CD4-positive, alpha-beta T cell (primary cell): ENCODE results near the gene DTD2. TPM values are rescaled to one million over a fixed set of nuclear protein-coding genes. Genes with fewer than 3 reads are reported as not detected.

Experiments used
- ATAC-seq: fragments of 200-7000 bp; cut with Tn5 transposase; one replicate; pipeline ENCODE4 v1.10.0; 2022; ENCODE audit warnings: mild to moderate bottlenecking; ENCODE audit not compliant: poor library complexity
- CTCF ChIA-PET: fragments of 350-600 bp; sonication (Branson Sonifier 250); formaldehyde crosslinking; loops from one replicate; lab custom pipeline; 2021; ENCODE audit warnings: antibody characterized with exemption, inconsistent platforms; lab: Charles Lee
- POLR2A ChIA-PET: fragments of 350-600 bp; sonication (Branson Sonifier 250); formaldehyde crosslinking; loops from one replicate; lab custom pipeline; 2021; ENCODE audit warnings: antibody characterized with exemption, inconsistent platforms; lab: Charles Lee
- DNase-seq, 14 experiments: peaks; one replicate each; pipeline ENCODE4 v3.0.0-alpha.2; 2013 to 2020; ENCODE audit warnings: mixed read lengths in 2 of 14
- H3K27ac ChIP-seq, 2 donors: one replicate each; pipeline versions ENCODE4 v1.5.1 to v1.7.0; 2013; ENCODE audit warnings: low read length in 2 of 2, low read depth in 1 of 2, mild to moderate bottlenecking in 1 of 2
- H3K27me3 ChIP-seq, 2 experiments: 1 replicate in 1 of 2; 2 replicates in 1 of 2; pipeline versions ENCODE4 v1.6.1 to v1.7.0; 2013; ENCODE audit warnings: low read length in 2 of 2, control low read depth in 1 of 2, mild to moderate bottlenecking in 1 of 2, moderate library complexity in 1 of 2; ENCODE audit not compliant: insufficient read depth in 2 of 2, control insufficient read depth in 1 of 2
- H3K36me3 ChIP-seq: one replicate; pipeline ENCODE4 v1.6.1; 2013; ENCODE audit warnings: low read length, control low read depth; ENCODE audit not compliant: insufficient read depth
- H3K4me1 ChIP-seq: one replicate; pipeline ENCODE4 v1.6.1; 2013; ENCODE audit warnings: low read length, control low read depth; ENCODE audit not compliant: insufficient read depth
- H3K4me3 ChIP-seq: one replicate; pipeline ENCODE4 v1.5.1; 2013; ENCODE audit warnings: mild to moderate bottlenecking, low read length, moderate library complexity
- H3K9me3 ChIP-seq, 2 experiments: 1 replicate in 1 of 2; 2 replicates in 1 of 2; pipeline versions ENCODE4 v1.6.1 to v1.7.0; 2013; ENCODE audit warnings: low read length in 2 of 2, mild to moderate bottlenecking in 2 of 2, control low read depth in 1 of 2, moderate library complexity in 1 of 2; ENCODE audit not compliant: control insufficient read depth in 1 of 2, insufficient read depth in 1 of 2
- H3K27ac Mint-ChIP-seq: one replicate; pipeline ENCODE4 v1.8.0; 2020; ENCODE audit warnings: mixed read lengths
- H3K27me3 Mint-ChIP-seq: one replicate; pipeline ENCODE4 v1.8.0; 2021; ENCODE audit warnings: mixed read lengths
- H3K36me3 Mint-ChIP-seq: one replicate; pipeline ENCODE4 v1.8.0; 2021; ENCODE audit warnings: low read depth, mixed read lengths
- H3K4me1 Mint-ChIP-seq: one replicate; pipeline ENCODE4 v1.8.0; 2021; ENCODE audit warnings: low read depth, mixed read lengths
- H3K4me3 Mint-ChIP-seq: one replicate; pipeline ENCODE4 v1.8.0; 2020; ENCODE audit warnings: mild to moderate bottlenecking, mixed read lengths
- H3K9me3 Mint-ChIP-seq: one replicate; pipeline ENCODE4 v1.8.0; 2020; ENCODE audit warnings: mixed read lengths
- CTCF ChIP-seq: fragments of 200-600 bp; IDR thresholded peaks from one replicate; pipeline ENCODE4 v1.8.0; 2022; ENCODE audit warnings: antibody characterized with exemption, mild to moderate bottlenecking
- intact Hi-C, 2 experiments: fragments of 100-400 bp; cut with DNase I in 1 of 2; cut with micrococcal nuclease in 1 of 2; formaldehyde crosslinking; loops; one replicate each; pipeline versions ENCODE4 v1.15.1 to v1.9.0; 2023 to 2025; cut with DNase I, micrococcal nuclease
- total RNA-seq, 174 experiments: library from RNA in 2 of 174; stranded (reverse) in 2 of 174; gene quantifications; one replicate each; pipeline ENCODE4 v1.2.3 and lab custom pipeline; 2021 to 2026

DTD2 gene
- total RNA-seq, 2 experiments from 2014 or later = 4.6 to 5.7 TPM

GRCh38 chr14:31486764-31487163 is 29.5 kb upstream of the DTD2 start:
- ChIA-PET POLR2A (no interaction called here), CTCF (no interaction called here)
- no peaks in the 10 kb centered on the region for H3K9me3 Mint-ChIP-seq
- H3K36me3 Mint-ChIP-seq = no peaks in the 10 kb centered on the region
- no peak for TF ChIP-seq CTCF
- Histone ChIP-seq H3K36me3 (no peaks in the 10 kb centered on the region), H3K9me3 (no peaks in the 10 kb centered on the region), H3K27ac (no peak overlapping the region), H3K27me3 (peaks cover 0 to 3% of the 10 kb centered on the region in 2 experiments), H3K4me3 (no peak overlapping the region), H3K4me1 (no peaks in the 10 kb centered on the region)
- H3K27ac Mint-ChIP-seq = no peak overlapping the region
- peaks cover 12% of the 10 kb centered on the region for H3K27me3 Mint-ChIP-seq
- intact Hi-C loops = no loop called here
- DNase-seq (no peak), ATAC-seq (no peak)
- H3K4me3 Mint-ChIP-seq = no peak overlapping the region
- H3K4me1 Mint-ChIP-seq = no peaks in the 10 kb centered on the region

GRCh38 chr14:31484754-31485153 is 27.4 kb upstream of the DTD2 start:
- no peaks in the 10 kb centered on the region for H3K4me1 ChIP-seq
- peaks cover 7% of the 10 kb centered on the region for H3K27me3 Mint-ChIP-seq
- ChIA-PET POLR2A (interaction anchor here (0.7 kb wide), 1 partner anchor 13 kb away, joined by 3 read pairs; no protein-coding TSS in a partner anchor), CTCF (no interaction called here)
- DNase-seq (peak in 2 of 14 experiments; percentile 36 to 47), ATAC-seq (no peak)
- H3K27me3 ChIP-seq = peaks cover 0 to 2% of the 10 kb centered on the region in 2 experiments
- H3K36me3 Mint-ChIP-seq = no peaks in the 10 kb centered on the region
- H3K27ac Mint-ChIP-seq = no peak overlapping the region
- no peaks in the 10 kb centered on the region for H3K4me1 Mint-ChIP-seq
- H3K27ac ChIP-seq = no peak overlapping the region
- no peaks in the 10 kb centered on the region for H3K9me3 ChIP-seq
- H3K36me3 ChIP-seq = no peaks in the 10 kb centered on the region
- intact Hi-C loops = no loop called here
- H3K9me3 Mint-ChIP-seq = no peaks in the 10 kb centered on the region
- H3K4me3 ChIP-seq = no peak overlapping the region
- no peak overlapping the region for H3K4me3 Mint-ChIP-seq
- TF ChIP-seq CTCF = no peak

GRCh38 chr14:31480156-31480555 is 22.9 kb upstream of the DTD2 start:
- Mint-ChIP-seq H3K4me1 (no peaks in the 10 kb centered on the region), H3K9me3 (no peaks in the 10 kb centered on the region), H3K27ac (no peak overlapping the region), H3K36me3 (no peaks in the 10 kb centered on the region), H3K27me3 (peaks cover 27% of the 10 kb centered on the region), H3K4me3 (no peak overlapping the region)
- Histone ChIP-seq H3K4me3 (no peak overlapping the region), H3K9me3 (no peaks in the 10 kb centered on the region), H3K4me1 (no peaks in the 10 kb centered on the region), H3K36me3 (no peaks in the 10 kb centered on the region), H3K27me3 (peaks cover 0 to 4% of the 10 kb centered on the region in 2 experiments), H3K27ac (no peak overlapping the region)
- DNase-seq (no peak), ATAC-seq (no peak)
- intact Hi-C loops = no loop called here
- ChIA-PET POLR2A (no interaction called here), CTCF (interaction anchor here (2.3 kb wide), 1 partner anchor 12 kb away, joined by 8 read pairs; no protein-coding TSS in a partner anchor)
- no peak for TF ChIP-seq CTCF
